HepG2 (cell line): ENCODE measurements around the gene TCFL5. TPM values are rescaled to one million over a fixed set of nuclear protein-coding genes. Genes with fewer than 3 reads are reported as not detected.

Source experiments
- BHLHE40 ChIP-seq: IDR thresholded peaks from 2 replicates; pipeline ENCODE4 v1.6.1; 2011; ENCODE audit warnings: low read length, improper control_type of control experiment
- CREBL2 ChIP-seq: sonication (generic); formaldehyde crosslinking; IDR thresholded peaks from 2 replicates; pipeline ENCODE4 v1.8.1; 2023; ENCODE audit warnings: missing genetic modification reagents, mild to moderate bottlenecking, borderline replicate concordance
- ELF3 ChIP-seq: IDR thresholded peaks from 2 replicates; pipeline ENCODE4 v1.6.1; 2016; ENCODE audit warnings: missing genetic modification reagents, missing compliant biosample characterization
- FIP1L1 ChIP-seq: fragments of 200-400 bp; formaldehyde crosslinking; IDR thresholded peaks from 2 replicates; pipeline ENCODE4 v1.6.1; 2018; ENCODE audit warnings: low read depth, mild to moderate bottlenecking, low read length, moderate library complexity, borderline replicate concordance; ENCODE audit not compliant: insufficient read depth
- FOXM1 ChIP-seq: sonication (generic); formaldehyde crosslinking; IDR thresholded peaks from 2 replicates; pipeline ENCODE4 v1.5.0; 2020; ENCODE audit warnings: missing genetic modification reagents
- HBP1 ChIP-seq: IDR thresholded peaks from 2 replicates; pipeline ENCODE4 v1.6.1; 2016; ENCODE audit warnings: low read depth, control low read depth
- IKZF5 ChIP-seq: IDR thresholded peaks from 2 replicates; pipeline ENCODE4 v1.6.1; 2018; ENCODE audit warnings: missing genetic modification reagents, mild to moderate bottlenecking, missing compliant biosample characterization
- MAX ChIP-seq: IDR thresholded peaks from 2 replicates; pipeline ENCODE4 v1.6.1; 2012; ENCODE audit warnings: inconsistent platforms
- MBNL3 ChIP-seq: fragments of 250-450 bp; sonication (Bioruptor Pico); conservative IDR thresholded peaks from 2 replicates; pipeline ENCODE4 v1.8.0; 2022; ENCODE audit warnings: mild to moderate bottlenecking, inconsistent platforms
- MYPOP ChIP-seq: sonication (generic); formaldehyde crosslinking; IDR thresholded peaks from 2 replicates; pipeline ENCODE4 v1.8.1; 2023; ENCODE audit warnings: mild to moderate bottlenecking, moderate library complexity, missing genetic modification reagents
- NFE2L2 ChIP-seq: fragments of 150-350 bp; IDR thresholded peaks from 2 replicates; pipeline ENCODE4 v1.6.1; 2014; ENCODE audit warnings: low read length
- ZBTB43 ChIP-seq: sonication (generic); formaldehyde crosslinking; conservative IDR thresholded peaks from 2 replicates; pipeline ENCODE4 v1.4.0; 2020; ENCODE audit warnings: missing genetic modification reagents
- ZHX2 ChIP-seq, 2 experiments: sonication (generic) in 1 of 2; formaldehyde crosslinking in 1 of 2; IDR thresholded peaks; 2 replicates each; pipeline versions ENCODE4 v1.6.1 to v1.9.0; 2014 to 2022; ENCODE audit warnings: antibody characterized with exemption in 1 of 2, borderline replicate concordance in 1 of 2, inconsistent platforms in 1 of 2, low read depth in 1 of 2, missing genetic modification reagents in 1 of 2
- ZNF317 ChIP-seq: sonication (generic); formaldehyde crosslinking; IDR thresholded peaks from 2 replicates; pipeline ENCODE4 v1.5.0; 2020; ENCODE audit warnings: mild to moderate bottlenecking, missing genetic modification reagents
- ZNF484 ChIP-seq: sonication (generic); formaldehyde crosslinking; IDR thresholded peaks from 2 replicates; pipeline ENCODE4 v1.5.1; 2020; ENCODE audit warnings: mild to moderate bottlenecking, low read depth, missing genetic modification reagents, borderline replicate concordance
- ZNF530 ChIP-seq: sonication (generic); formaldehyde crosslinking; IDR thresholded peaks from 2 replicates; pipeline ENCODE4 v1.5.0; 2020; ENCODE audit warnings: low read depth, mild to moderate bottlenecking, missing genetic modification reagents
- polyA plus RNA-seq, 8 experiments: library from polyadenylated mRNA; depleted of rRNA in 3 of 8; stranded (reverse) in 7 of 8; unstranded in 1 of 8; fragments of >200 nt; fragmentation: Illumina TruSeq in 4 of 8; extraction: Trizol in 4 of 8; gene quantifications; 2 replicates each; pipeline versions ENCODE4 v1.2.1 to v1.2.3, GENCODE V29; 2011 to 2016; ENCODE audit warnings: low read depth in 4 of 8, missing spikeins in 1 of 8, mixed read lengths in 1 of 8; ENCODE audit not compliant: insufficient read depth in 1 of 8
- total RNA-seq, 5 experiments: library from RNA; depleted of rRNA; stranded (reverse); fragments of >200 nt; fragmentation: Illumina TruSeq; extraction: Trizol; gene quantifications; 2 replicates each; pipeline ENCODE4 v1.2.3, GENCODE V29; 2016; ENCODE audit warnings: low read depth in 1 of 5

The TCFL5 gene
- total and polyA plus RNA-seq, 2 of the 13 experiments (the other 11 are each of a cell fraction or from before 2014, with no cell fraction given) = 14.8 to 20.0 TPM

- TF ChIP-seq ZNF317 = peak; percentile 31
- no peak; the same call in 1 of the 2 replicates for TF ChIP-seq CREBL2
- TF ChIP-seq BHLHE40 = no peak; the same call in 1 of the 2 replicates
- no peak for TF ChIP-seq ZNF530 (CRISPR knock-in tag)
- TF ChIP-seq MAX = peak; percentile 81; the same call in 1 of the 2 replicates
- TF ChIP-seq IKZF5 (CRISPR knock-in tag) = peak; percentile 96
- no peak for TF ChIP-seq MBNL3
- TF ChIP-seq ELF3 (CRISPR knock-in tag) = peak; percentile 76; the same call in 1 of the 2 replicates
- TF ChIP-seq NFE2L2 = no peak
- no peak for TF ChIP-seq FIP1L1
- peak; percentile 86; the same call in 1 of the 2 replicates for TF ChIP-seq HBP1
- no peak for TF ChIP-seq ZNF484 (CRISPR knock-in tag)
- peak; percentile 94 for TF ChIP-seq MYPOP (CRISPR knock-in tag)
- TF ChIP-seq FOXM1 (CRISPR knock-in tag) = 0 out of 2 replicates have a peak, but pooled peaks have one; percentile 26
- no peak; the same call in 1 of the 2 replicates for TF ChIP-seq ZHX2 (IDR thresholded peaks at IDR 0.05; ENCODE audit: low read depth)
- TF ChIP-seq ZHX2 (CRISPR knock-in tag; IDR thresholded peaks at IDR 0.05; ENCODE audit: borderline replicate concordance) = 0 out of 2 replicates have a peak, but pooled peaks have one; percentile 74
- peak; percentile 88 for TF ChIP-seq ZBTB43 (CRISPR knock-in tag)
These were observed 55.8 kb downstream of the TCFL5 start (continued) for GRCh38 chr20:62805711-62806382.
